PC-9 (cell line): ENCODE results near the gene CHKB.

Experiments used
- EZH2 ChIP-seq: fragments of 200-600 bp; sonication (generic); IDR thresholded peaks from 2 replicates; pipeline ENCODE4 v1.8.0; 2017; ENCODE audit warnings: antibody characterized with exemption, low read depth
- TF ChIP-seq, protein P1 (sequence below): fragments of 200-600 bp; sonication (generic); conservative IDR thresholded peaks from 2 replicates; pipeline ENCODE4 v1.6.1; 2017; ENCODE audit warnings: mixed run types, antibody characterized with exemption, mild to moderate bottlenecking, moderate library complexity

DNA sequence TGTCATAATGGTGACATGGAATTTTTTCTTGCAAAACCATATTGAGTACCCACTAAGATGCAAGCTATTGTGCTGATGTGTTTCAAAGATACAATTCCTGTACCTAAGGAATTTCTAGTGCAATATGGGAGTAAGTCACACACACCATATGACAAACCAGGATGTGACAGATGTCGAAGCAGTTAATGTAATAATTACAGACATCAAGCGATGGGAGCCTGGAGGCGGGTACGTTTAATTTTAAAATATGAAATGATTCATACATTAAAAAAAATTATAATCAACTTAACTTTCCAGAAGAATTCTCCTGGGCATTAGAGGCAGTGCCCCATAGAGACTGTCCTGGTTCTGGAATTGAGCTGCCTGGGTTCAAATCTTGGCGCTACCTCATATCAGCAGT lies 25.9 kb downstream of the CHKB start:
- TF ChIP-seq, protein P1, sequence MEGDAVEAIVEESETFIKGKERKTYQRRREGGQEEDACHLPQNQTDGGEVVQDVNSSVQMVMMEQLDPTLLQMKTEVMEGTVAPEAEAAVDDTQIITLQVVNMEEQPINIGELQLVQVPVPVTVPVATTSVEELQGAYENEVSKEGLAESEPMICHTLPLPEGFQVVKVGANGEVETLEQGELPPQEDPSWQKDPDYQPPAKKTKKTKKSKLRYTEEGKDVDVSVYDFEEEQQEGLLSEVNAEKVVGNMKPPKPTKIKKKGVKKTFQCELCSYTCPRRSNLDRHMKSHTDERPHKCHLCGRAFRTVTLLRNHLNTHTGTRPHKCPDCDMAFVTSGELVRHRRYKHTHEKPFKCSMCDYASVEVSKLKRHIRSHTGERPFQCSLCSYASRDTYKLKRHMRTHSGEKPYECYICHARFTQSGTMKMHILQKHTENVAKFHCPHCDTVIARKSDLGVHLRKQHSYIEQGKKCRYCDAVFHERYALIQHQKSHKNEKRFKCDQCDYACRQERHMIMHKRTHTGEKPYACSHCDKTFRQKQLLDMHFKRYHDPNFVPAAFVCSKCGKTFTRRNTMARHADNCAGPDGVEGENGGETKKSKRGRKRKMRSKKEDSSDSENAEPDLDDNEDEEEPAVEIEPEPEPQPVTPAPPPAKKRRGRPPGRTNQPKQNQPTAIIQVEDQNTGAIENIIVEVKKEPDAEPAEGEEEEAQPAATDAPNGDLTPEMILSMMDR: no peak
- TF ChIP-seq EZH2: no peak
